ENCODE measurements around the gene OR1L4. TPM values are rescaled to one million over a fixed set of nuclear protein-coding genes. Genes with fewer than 3 reads are reported as not detected.

OR1L4 gene, protein sequence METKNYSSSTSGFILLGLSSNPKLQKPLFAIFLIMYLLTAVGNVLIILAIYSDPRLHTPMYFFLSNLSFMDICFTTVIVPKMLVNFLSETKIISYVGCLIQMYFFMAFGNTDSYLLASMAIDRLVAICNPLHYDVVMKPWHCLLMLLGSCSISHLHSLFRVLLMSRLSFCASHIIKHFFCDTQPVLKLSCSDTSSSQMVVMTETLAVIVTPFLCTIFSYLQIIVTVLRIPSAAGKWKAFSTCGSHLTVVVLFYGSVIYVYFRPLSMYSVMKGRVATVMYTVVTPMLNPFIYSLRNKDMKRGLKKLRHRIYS
- total RNA-seq (2014; rRNA removed; shearing (Covaris generic)), result not detected in 2 replicates
- polyA plus RNA-seq (2015; cell fraction: cytosol; rRNA removed), result not detected in 2 replicates
- polyA plus RNA-seq (2015; cell fraction: nucleus; rRNA removed), result not detected in 2 replicates

DNA sequence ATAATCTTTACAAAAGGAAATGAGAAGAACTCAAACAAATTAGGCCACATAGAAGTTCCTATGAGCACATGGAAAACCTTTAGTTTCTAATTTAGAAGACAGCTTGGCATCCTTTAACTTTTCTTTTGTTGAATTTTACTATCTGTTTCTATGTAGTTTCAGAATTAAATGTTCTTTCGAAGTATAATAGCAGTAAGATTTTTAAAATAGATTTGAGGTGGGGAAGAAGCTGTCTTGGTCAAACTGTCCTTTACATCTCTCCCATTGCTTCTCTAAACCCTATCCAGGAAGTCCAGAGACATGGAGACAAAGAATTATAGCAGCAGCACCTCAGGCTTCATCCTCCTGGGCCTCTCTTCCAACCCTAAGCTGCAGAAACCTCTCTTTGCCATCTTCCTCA is at the start of gene OR1L4:
TSS of gene OR1L4 (plus strand) at position 301 of the 400 bp plus-strand sequence. CDS start at position 301, 0 bp downstream.
- in situ Hi-C loops (cut with HindIII; ENCODE audit: low pct_unique_long_range_greater_than_20kb, low sequenced_read_pairs), result no loop called here

DNA sequence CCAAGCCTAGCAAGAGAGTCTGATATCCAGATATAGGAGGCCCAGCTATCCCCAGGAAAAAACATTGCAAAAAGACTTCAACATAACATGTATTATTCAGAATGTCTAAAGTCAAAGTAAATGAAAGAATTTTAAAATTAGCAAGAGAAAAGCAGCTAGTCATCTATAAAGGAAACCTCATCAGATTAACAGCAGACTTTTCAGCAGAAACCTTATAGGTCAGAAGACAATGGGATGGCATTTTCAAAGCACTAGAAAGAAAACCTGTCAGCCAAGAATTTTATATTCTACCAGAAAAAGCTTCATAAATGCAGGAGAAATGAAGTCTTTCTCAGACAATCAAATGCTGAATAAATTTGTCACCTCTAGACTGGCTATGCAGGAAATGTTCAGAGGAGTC is 38.9 kb upstream of the OR1L4 start:
- no peak for DNase-seq (ENCODE audit: low read depth, low spot score)
- in situ Hi-C loops (cut with HindIII; ENCODE audit: low pct_unique_long_range_greater_than_20kb, low sequenced_read_pairs), result no loop called here

More for the DNA sequence above, at the start of gene OR1L4:
- DNase-seq (ENCODE audit: low read depth, low spot score), result no peak

GRCh38 chr9:122695696-122696095 is 28.1 kb upstream of the OR1L4 start:
- in situ Hi-C loops (cut with HindIII; ENCODE audit: low pct_unique_long_range_greater_than_20kb, low sequenced_read_pairs), result no loop called here

DNA sequence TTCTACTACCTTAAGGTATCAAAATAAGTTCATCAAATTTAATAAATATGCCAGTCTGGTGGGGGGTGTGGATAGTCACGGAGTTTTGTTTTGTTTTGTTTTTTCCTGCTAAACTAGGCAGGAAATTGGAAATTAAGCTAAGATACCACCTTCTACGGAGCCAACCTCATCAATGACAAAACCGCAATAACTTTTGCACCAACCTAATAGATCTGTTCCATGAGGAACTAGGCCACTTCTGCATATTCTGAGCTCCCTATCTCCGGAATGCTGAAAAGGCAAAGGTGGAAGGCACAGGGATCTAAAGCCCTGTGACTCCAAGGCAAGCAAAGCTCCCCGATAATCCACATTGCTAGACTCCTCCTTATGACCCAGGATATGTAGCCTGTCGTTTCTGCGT is 5.8 kb upstream of the OR1L4 start:
- in situ Hi-C loops (cut with HindIII; ENCODE audit: low pct_unique_long_range_greater_than_20kb, low sequenced_read_pairs), result no loop called here
- no peak for DNase-seq (ENCODE audit: low read depth, low spot score)

More at GRCh38 chr9:122695696-122696095, 28.1 kb upstream of the OR1L4 start:
- no peak for DNase-seq (ENCODE audit: low read depth, low spot score)

GRCh38 chr9:122719218-122719617 is 4.6 kb upstream of the OR1L4 start:
- in situ Hi-C loops (cut with HindIII; ENCODE audit: low pct_unique_long_range_greater_than_20kb, low sequenced_read_pairs), result no loop called here
- no peak for DNase-seq (ENCODE audit: low read depth, low spot score)

GRCh38 chr9:122742003-122742402 is 18.2 kb downstream of the OR1L4 start, which contains the start of gene OR1L6:
Gene OR1L6, plus strand, starts transcription at chr9:122742303. Its CDS starts 7,545 bp downstream, at chr9:122749848.
- in situ Hi-C loops (cut with HindIII; ENCODE audit: low pct_unique_long_range_greater_than_20kb, low sequenced_read_pairs), result no loop called here
- no peak for DNase-seq (ENCODE audit: low read depth, low spot score)

GRCh38 chr9:122754825-122755224 is 31.0 kb downstream of the OR1L4 start:
- no peak for DNase-seq (ENCODE audit: low read depth, low spot score)
- in situ Hi-C loops (cut with HindIII; ENCODE audit: low pct_unique_long_range_greater_than_20kb, low sequenced_read_pairs), result no loop called here

DNA sequence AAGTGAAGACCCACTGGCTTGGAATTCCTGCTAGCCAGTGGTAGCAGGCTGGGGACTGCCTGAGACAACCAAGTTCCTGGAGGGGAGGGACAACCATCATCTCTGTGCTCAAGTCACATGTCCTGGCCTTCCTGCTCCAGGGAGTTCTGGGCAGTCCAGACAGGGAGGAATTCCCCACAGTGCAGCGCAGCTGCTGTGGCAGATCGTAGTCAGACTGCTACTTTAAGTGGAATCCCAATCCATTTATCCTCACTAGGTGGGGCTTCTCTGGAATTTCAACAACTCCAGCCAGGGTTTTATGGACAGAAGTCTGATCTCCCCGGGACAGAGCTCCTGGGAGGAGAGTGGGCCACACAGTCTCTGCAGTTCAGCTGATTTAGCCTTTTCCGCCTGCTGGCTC is 44.0 kb downstream of the OR1L4 start:
- DNase-seq (ENCODE audit: low read depth, low spot score), result no peak
- in situ Hi-C loops (cut with HindIII; ENCODE audit: low pct_unique_long_range_greater_than_20kb, low sequenced_read_pairs), result no loop called here

Other genes starting within 250 kb of the OR1L4 start
- not detected in 2 replicates for gene OR1J1, start 246.1 kb upstream of the OR1L4 start, total RNA-seq (2014; rRNA removed; shearing (Covaris generic))
- not detected in 2 replicates for gene OR1J2, start 213.2 kb upstream of the OR1L4 start, total RNA-seq (2014; rRNA removed; shearing (Covaris generic))
- gene OR1J4, start 204.8 kb upstream of the OR1L4 start, total RNA-seq (2014; rRNA removed; shearing (Covaris generic)), result not detected in 2 replicates
- not detected in 2 replicates for gene OR1N1, start 196.7 kb upstream of the OR1L4 start, total RNA-seq (2014; rRNA removed; shearing (Covaris generic))
- gene OR1N2, start 170.9 kb upstream of the OR1L4 start, total RNA-seq (2014; rRNA removed; shearing (Covaris generic)), result not detected in 2 replicates
- not detected in 2 replicates for gene OR1L8, start 140.6 kb upstream of the OR1L4 start, total RNA-seq (2014; rRNA removed; shearing (Covaris generic))
- gene OR1Q1, start 109.3 kb upstream of the OR1L4 start, total RNA-seq (2014; rRNA removed; shearing (Covaris generic)), result not detected in 2 replicates
- not detected in 2 replicates for gene OR1B1, start 66.4 kb upstream of the OR1L4 start, total RNA-seq (2014; rRNA removed; shearing (Covaris generic))
- not detected in 2 replicates for gene OR1L1, start 62.3 kb upstream of the OR1L4 start, total RNA-seq (2014; rRNA removed; shearing (Covaris generic))
- not detected in 2 replicates for gene OR1L3, start 48.9 kb upstream of the OR1L4 start, total RNA-seq (2014; rRNA removed; shearing (Covaris generic))
- gene OR1L6, start 18.3 kb downstream of the OR1L4 start, total RNA-seq (2014; rRNA removed; shearing (Covaris generic)), result not detected in 2 replicates
- not detected in 2 replicates for gene OR5C1, start 64.9 kb downstream of the OR1L4 start, total RNA-seq (2014; rRNA removed; shearing (Covaris generic))
- gene OR1K1, start 76.1 kb downstream of the OR1L4 start, total RNA-seq (2014; rRNA removed; shearing (Covaris generic)), result not detected in 2 replicates
- 20.0 and 23.3 TPM in 2 replicates for gene PDCL, start 104.6 kb downstream of the OR1L4 start, total RNA-seq (2014; rRNA removed; shearing (Covaris generic))
- gene RC3H2, start 181.4 kb downstream of the OR1L4 start, total RNA-seq (2014; rRNA removed; shearing (Covaris generic)), result 42.9 and 44.7 TPM in 2 replicates
- gene ZBTB6, start 189.3 kb downstream of the OR1L4 start, total RNA-seq (2014; rRNA removed; shearing (Covaris generic)), result 18.1 and 19.0 TPM in 2 replicates
- 4.6 and 5.0 TPM in 2 replicates for gene ZBTB26, start 207.5 kb downstream of the OR1L4 start, total RNA-seq (2014; rRNA removed; shearing (Covaris generic))
- 18.3 and 27.5 TPM in 2 replicates for gene RABGAP1, start 217.0 kb downstream of the OR1L4 start, total RNA-seq (2014; rRNA removed; shearing (Covaris generic))

All from SK-MEL-5 (cell line).